Fibroblast of the aortic adventitia (primary cell): Measurements from ENCODE around the gene GPD2. TPM values are rescaled to one million over a fixed set of nuclear protein-coding genes. Genes with fewer than 3 reads are reported as not detected.
"Not testable (repeated sequence)": the region's sequence is repeated elsewhere in the genome, so short reads cannot be mapped to it uniquely, and the experiment has no call there.

ENCODE experiments used
- DNase-seq: peaks from one replicate; pipeline ENCODE4 v3.0.0-alpha.2; 2010; ENCODE audit warnings: low read depth
- H3K4me3 ChIP-seq: 2 replicates; pipeline ENCODE4 v1.5.1; 2011; ENCODE audit warnings: low read depth, mild to moderate bottlenecking, control low read depth, low read length, moderate library complexity
- CTCF ChIP-seq: IDR thresholded peaks from 2 replicates; pipeline ENCODE4 v1.5.1; 2011; ENCODE audit warnings: mild to moderate bottlenecking, low read length, control low read depth, inconsistent platforms; ENCODE audit not compliant: insufficient read depth
- total RNA-seq: library from RNA; depleted of rRNA; stranded (reverse); fragments of >200 nt; gene quantifications from 2 replicates; pipeline ENCODE4 v1.2.3, GENCODE V29; 2012; ENCODE audit warnings: low replicate concordance

GPD2 gene
- total RNA-seq, 1 donor: 89.7 TPM

- no peak for DNase-seq
- TF ChIP-seq CTCF: no peak
Measured at GRCh38 chr2:156602552-156602933, 166.4 kb downstream of the GPD2 start.

DNA sequence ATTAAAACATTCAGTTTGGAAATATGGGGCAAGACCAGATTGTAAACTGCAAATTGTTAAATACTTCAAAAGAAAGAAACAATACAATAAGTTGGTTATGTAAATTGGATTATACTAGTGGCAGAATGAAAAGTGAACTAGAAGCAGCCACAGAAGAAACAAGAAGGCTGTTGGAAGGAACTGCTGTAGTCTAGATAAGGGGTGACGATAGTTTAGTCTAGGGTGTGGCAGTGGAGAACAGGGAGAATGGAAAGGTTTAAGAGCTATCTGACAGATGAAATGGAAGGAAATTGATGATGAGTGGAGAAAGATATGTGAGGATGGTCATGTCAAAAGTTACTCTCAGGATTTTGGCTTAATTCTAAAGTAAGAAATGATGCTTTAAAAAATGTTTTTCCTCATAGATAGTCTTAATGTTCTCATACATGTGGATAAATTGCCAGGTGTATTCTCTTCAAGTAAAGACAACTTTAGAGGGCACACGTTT lies 179.7 kb downstream of the GPD2 start:
- no peak for DNase-seq
- H3K4me3 ChIP-seq: no peak overlapping the region
- no peak for TF ChIP-seq CTCF

More at GRCh38 chr2:156602552-156602933, 166.4 kb downstream of the GPD2 start:
- no peak overlapping the region for H3K4me3 ChIP-seq

- not testable (repeated sequence) for DNase-seq, H3K4me3 ChIP-seq
Measured at GRCh38 chr2:156618071-156618470, 181.9 kb downstream of the GPD2 start.

DNA sequence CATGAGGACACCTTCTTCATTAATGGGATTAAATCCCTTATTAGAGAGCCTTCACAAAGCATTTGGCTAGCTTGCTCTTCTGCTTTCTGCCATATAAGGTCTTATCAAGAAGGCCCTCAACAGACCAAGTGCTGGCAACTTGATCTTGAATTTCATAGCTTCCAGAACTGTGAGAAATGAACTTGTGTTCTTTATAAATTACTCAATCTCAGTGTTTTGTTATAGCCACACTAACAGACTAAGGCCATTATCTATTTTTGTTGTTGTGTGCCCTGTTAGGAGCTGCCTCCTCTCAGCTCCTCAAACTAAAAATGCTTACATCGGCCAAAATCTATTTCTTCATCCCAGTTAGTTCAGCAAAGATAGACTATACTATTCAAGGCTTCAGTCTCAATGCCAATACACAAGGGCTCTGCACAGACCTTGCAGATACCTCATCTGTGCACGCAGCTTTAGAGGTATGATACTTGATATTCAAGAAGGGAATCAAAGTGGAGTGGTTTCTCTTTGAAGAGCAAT lies 182.9 kb downstream of the GPD2 start:
- DNase-seq: no peak
- no peak for TF ChIP-seq CTCF

GRCh38 chr2:156622491-156622890 lies 186.3 kb downstream of the GPD2 start:
- no peak overlapping the region for H3K4me3 ChIP-seq
- no peak for DNase-seq
- TF ChIP-seq CTCF: no peak

More for the DNA sequence above, 182.9 kb downstream of the GPD2 start:
- H3K4me3 ChIP-seq: no peak overlapping the region

GRCh38 chr2:156625360-156626170 lies 189.4 kb downstream of the GPD2 start:
- no peak overlapping the region for H3K4me3 ChIP-seq
- no peak for DNase-seq
- TF ChIP-seq CTCF: no peak

DNA sequence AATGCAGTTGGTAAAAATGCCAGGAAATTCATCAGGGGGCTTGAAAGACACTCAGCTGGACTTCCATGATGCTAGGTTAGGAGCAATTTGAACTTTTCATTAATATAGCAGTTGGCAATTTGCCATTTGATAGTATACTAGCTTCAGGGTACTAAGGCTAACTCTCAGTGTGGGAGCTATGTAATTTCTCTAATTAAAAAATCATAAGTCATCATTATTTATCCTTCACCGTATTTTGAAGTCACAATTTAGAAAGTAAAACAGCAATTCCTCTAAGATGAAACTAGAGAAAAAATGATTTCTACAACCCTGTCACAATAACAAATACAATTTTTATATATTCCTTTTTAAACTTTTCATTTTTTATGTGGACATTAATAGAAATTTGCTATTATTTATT lies 190.8 kb downstream of the GPD2 start:
- no peak for TF ChIP-seq CTCF
- no peak overlapping the region for H3K4me3 ChIP-seq
- no peak for DNase-seq
